GM19324 (cell line): ENCODE data around the gene ZFP1.

Experiments used
- ATAC-seq: cut with Tn5 transposase; IDR thresholded peaks from one replicate; pipeline ENCODE4 v1.9.1; 2021; ENCODE audit warnings: mild to moderate bottlenecking, moderate library complexity; ENCODE audit not compliant: unreplicated experiment, low FRiP score

ZFP1 gene

DNA sequence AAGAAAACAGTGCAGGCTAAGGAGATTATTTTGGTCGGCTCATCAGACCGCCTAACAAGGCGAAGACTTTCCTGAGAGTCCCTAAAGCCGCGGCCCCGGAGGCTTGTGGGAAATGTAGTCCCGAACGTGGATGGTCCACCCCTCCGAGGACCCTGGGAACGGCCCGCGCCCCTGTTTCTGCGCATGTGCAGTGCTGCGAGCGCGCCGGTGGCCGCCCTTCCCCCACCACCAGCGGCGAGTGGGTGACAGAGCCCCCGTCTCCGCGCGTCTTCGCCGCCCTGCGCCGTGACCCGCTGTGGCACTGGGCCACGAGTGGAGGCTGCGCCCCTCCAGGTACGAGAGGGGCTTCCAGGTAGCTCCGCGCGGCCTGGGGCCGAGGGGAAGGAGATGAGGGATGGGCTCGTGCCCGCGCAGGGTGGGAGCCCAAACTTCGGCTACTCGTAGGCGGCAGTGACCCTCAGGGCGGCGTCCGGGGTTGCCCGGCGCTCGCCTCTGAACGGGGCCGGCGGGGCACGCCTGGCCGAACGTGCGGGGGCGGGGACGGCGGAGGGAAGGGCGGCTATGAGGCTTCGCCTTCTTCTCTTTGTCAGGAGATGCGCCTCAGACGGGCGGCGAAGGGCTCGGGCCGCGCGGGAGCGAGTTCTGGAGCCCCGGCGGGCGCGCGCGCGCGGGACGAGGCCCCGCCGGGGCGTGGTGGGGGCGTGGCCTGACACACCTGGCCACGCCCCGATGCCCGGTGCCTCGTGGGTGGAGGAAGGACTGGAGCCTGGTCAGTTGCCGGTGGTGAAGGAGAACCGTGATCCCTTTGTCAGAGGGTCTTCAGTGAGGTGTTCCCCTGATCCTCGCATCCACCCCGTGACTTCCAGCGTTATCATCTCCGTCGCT is at the start of gene ZFP1:
ZFP1 (plus strand) TSS at position 214 of the 885 bp plus-strand sequence. CDS start 4,428 bp downstream, outside the sequence.
- ATAC-seq: peak; percentile 89

DNA sequence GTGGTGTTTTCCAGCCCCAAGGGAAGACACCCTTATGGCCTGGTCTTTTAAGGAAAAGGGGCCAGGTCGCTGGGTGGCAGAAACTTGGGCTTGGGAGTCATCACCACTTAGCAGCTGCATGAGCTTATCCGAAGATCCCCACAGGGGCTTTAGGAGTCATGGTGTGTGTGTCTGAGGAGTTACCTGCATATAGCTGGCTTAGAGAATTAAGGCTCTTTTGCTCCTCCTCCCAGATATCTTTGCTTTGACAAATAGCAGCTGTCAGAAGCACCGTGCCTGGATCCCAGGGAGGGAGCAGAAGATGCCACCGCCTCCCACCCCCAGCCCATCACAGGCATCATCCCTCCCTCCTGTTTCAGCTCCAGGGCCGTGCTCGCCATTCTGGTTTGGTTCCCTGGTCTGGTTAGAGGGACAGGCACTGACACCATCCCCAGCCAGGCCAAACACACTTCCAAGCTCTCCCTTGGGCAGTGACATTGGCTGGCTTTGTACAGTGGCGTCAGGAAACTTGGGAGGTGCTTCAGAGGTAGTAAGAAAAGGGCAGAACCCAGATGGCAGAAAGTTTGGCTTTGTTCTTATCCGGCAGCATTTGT is 49.2 kb upstream of the ZFP1 start:
- ATAC-seq: no peak

DNA sequence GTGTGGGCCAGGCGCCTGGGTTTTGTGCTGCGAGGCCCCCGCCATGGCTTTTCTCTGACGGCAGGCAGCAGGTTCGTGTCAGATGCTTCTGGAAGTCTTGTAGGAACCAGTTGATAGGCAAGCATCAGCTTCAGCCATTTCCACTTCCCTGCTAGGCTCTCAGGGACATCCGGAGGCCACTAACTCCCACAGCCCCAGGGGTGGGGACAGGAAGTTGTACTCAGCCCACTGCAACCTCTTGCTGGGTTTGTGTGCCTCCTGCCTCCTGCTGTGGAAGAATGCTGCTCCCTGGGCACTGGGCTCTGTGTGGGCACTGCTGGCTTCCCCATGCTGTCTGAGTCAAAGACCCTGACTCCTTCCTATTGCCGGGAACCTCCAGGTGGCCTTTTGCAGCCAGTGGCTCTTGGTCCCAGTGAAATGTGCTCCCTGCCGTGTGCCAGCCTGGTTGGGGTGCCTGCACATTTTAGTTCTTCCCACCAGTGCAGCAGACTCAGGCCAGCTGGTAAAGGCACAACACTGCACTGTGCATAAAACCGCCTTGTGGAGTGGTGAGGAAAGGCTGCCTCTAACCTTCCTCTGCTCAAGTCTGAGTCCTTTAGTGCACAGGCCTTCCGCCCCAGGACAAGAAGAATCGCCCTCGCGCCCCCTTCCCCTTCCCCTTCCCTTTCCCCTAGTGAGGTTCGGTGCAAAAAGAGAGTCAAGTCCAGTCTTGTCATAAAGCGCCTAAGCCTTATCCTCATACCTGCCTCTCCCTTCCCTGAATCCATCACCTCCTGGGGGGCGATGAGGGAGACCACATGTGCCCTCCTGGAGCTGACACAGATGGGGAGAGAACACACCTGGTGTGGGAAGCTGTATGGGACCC is 48.4 kb upstream of the ZFP1 start:
- no peak for ATAC-seq

DNA sequence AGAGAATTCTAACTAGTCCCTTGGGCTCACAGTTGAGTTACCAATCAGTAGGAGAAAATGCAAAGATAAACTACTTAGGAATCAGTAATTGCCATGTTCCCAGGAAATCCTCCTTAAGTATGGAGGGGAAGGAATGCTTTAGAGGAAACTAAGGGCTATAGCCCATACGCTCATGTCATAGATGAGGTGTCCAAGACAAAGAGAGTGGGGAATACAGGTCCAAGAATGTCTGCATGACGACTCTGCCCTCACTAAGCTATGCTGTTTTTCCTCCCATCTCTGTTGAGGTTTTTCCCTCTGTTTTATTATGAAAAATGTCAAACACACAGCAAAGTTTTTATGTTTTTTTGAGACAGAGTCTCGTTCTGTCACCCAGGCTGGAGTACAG is 47.7 kb upstream of the ZFP1 start:
- no peak for ATAC-seq

DNA sequence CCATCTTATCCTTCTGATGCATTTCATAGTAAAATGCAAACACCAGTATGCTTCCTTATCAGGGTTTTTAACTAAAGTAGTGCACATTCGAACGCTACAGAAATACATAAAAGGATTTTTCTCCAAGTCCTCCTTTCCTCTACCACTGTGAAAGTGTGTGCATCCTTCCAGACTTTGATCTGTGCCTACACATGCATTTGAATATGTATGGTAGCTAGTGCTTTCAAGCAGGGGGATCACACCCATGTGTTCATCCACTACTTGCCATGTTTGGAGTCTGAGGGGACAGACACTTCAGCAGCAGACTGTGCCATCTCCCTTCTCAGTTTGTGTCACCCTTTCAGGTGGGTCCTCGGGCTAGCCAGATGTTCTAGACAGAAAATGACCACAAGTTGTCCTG is 46.7 kb upstream of the ZFP1 start:
- ATAC-seq: no peak

DNA sequence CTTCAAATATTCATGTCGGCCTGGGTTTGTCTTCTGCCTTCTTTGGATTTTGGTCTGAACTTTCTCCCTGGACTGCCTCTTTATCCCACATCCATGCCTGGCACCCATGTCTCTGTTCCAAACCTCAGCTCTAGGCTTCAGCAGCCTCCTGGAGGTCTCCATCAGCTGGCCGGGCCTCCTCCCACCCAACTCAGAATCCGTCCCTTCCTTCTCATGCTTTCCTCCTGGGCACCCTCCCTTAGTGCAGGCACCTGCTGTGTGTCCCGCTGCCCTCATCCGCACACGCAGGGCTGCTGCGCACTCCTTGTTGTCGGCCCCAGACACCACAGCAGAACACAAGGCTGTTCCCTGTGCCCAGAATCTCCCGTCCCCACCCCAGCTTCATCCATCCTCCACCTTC is 45.7 kb upstream of the ZFP1 start:
- no peak for ATAC-seq

DNA sequence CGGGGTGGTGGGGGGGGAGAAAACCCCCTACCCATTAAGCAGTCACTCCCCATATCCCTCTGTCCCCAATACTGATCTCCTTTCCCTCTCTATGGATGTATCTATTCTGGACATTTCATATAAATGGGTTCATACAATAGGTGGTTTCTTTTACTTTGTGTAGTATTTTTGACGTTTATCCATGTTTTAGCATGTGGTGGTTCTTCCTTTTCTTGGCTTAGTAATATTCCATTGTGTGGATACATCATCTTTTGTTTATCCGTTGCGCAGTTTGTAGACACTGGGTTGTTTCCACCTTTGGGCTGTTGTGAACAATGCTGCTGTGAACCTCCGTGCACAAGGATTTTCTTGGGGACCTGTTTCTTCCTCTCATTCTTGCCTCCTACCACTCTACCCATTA is 44.3 kb upstream of the ZFP1 start:
- ATAC-seq: no peak

DNA sequence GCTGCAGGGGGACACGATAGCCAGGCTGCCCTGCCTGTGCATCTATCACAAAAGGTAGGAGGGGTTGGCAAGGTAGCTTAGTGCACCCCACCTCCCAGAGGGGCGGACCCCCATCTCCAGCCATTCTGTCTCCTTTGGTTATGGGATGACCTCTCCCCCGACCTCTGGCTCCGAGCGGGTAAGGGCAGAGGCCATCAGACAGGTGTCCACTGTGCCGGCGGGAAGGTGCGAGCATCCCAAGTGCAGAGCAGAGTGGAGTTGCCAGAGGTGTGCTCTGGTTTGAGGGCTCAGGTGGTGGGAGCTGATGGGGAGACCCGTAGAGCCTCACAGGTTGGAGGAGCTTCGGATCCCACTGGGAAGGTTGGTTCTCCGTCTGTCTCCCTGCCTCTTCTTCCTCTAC is 43.5 kb upstream of the ZFP1 start:
- no peak for ATAC-seq

DNA sequence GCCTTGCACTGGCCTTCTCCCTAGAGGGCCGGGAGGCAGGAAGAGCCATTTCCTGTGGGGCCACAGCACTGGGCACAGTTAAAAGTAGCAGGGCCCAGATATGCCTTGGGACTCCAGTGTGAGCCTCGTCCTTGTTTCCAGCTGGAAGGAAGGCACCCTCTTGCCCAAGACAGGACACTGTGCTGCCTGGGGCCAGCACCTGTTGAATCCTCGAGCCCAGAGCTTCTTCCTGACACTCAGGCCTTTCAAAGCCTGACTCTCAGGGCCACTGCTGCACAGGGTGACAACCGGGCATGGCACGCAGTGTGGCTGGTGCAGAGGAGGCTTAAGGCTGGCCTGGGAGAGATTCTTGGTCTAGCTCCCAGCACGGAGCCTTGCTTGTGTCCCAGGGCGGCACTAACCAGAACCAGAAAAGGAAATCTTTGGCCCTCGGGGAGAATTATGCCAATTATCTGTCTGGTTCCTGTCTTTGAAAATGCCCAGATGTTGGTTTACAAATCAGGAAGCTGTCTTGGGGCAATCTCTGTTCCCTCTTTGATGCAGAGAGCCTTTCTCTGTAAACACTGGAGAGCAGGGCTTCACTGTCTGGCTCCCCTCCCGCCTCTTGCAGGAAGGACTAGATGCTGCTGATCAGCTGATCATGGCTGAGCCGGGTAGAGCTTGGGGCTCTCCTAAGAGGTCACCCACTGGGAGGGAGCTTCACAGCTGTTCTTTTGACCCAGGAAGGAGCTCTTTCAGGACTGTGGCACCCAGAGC is 42.8 kb upstream of the ZFP1 start:
- ATAC-seq: no peak

DNA sequence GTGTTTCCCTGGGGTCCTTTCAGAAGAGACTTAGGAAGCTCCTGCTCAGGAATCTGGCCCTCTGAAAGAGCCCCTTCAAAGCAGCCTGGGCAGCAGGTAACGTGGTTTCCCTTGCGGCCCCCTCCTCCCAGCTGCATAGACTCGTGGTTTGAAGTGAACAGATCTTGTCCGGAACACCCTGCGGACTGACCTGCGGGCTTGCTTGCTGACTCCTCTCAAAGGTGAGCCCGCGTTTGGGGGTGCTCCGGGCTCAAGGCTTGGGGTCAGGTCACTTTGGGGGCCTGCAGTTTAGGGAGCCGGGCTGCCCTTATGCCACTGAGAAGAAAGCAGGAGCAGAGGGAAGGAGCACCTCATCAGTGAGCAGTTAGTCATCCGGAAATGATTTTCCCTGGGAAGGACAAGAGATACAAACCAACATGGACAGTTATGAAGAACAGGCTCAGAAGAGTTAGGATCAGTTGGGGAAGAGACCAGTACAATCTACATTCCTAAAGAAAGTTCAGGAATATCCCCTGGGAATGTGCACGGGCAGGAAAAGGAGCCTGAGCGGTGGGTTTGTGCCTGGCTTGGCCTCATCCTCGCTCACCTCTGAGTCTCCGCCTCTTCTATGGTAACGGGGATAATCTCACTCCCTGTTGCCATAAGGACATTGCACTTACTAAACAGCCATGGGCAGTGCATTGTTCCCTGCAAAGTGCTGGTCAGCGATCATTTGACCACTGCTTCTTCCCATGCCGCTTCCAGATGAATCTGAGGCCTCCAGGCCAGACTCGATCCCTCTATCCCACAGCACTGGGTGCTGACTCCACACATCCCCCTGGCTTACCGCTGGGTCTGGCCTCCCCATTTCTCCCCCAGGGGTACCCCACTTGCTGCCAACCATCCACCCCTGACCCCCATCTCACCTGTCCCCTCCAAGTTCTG is 41.7 kb upstream of the ZFP1 start:
- ATAC-seq: no peak

DNA sequence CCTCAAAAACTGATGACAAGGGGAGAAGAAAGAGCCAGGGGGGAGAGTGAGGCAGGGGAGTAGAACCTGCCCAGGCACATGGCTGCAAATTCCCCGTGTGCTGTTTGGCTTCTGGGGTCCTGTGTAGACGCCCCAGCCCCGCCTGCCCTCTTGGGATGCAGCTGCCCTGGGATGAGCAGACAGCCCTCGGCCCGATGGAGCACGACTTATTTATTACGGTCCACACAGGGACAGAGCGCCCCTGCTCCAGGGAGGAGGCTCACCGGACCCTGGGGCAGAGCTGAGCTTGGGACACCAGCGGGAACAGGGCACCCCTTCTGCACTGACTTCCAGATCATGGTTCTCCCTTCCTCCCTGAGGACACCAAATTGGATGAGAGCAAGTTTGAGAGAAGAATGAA is 40.8 kb upstream of the ZFP1 start:
- ATAC-seq: no peak

DNA sequence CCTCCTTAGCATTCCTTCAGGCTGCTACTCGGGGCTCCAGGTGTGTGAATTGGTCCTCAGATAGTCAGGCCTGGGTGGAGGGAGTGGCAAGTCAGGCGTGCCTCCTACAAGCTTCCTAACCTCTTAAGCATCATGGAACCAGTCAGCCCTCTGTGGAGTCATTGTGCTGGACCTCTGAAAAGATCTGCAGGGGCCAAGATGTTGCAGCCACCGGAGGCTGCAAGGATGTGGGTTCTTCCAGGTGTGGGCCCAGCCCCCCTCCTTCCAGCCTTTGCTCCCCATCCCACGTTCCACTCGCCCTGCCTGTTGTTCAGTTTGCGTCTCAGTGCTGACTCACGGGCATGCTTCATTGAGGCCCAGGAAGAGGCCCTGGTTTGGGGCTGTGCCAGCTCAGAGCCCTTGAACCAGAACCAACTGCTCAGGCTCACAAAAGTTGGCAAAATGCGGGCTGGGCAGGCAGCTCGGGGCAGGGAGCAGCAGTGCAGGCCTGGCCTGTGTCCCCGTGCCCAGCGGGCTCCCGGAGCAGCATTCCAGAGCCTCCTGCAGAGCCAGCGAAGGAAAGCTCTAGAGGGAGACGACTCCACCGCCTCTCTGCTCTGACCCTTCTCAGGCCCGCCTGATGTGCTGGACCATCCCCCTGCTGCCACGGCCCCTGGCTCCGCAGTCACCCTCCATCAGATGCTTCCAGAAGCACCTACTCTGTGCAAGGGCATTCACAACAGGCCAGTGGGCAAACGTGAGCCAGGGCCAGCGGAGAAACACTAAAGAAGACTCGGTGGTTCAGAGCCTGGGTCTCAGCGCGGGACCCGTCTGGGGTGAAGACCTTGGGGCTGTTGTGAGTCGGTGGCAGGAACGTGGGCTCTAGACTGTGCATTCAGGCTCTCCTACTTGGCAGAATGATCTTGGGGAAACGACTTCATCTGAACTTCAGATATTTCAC is 39.3 kb upstream of the ZFP1 start:
- no peak for ATAC-seq

DNA sequence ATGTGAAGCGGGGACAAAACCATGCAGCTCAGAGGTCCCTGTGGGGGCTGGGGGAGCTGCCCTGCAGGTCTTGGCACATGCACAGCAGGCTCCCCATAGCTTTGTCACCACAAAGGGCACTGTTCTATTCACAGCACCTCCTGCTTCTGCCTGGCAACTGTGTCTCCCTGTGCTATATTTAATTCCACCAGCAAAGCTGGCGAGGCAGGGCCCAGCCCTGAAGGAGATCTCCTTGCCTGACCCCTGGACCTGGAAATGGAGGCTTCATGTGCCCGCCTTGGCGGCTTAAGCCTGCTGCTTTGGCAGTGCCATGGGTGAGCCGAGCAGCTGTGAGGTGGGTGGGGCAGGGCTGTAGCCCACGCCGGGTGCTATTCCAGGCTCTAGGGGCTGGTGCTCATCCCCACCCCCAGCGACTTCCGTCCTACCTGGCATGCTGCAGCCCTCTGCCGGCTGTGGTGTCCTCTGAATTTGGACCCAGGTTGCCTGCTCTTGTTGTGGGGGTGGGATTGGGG is 38.5 kb upstream of the ZFP1 start:
- no peak for ATAC-seq

DNA sequence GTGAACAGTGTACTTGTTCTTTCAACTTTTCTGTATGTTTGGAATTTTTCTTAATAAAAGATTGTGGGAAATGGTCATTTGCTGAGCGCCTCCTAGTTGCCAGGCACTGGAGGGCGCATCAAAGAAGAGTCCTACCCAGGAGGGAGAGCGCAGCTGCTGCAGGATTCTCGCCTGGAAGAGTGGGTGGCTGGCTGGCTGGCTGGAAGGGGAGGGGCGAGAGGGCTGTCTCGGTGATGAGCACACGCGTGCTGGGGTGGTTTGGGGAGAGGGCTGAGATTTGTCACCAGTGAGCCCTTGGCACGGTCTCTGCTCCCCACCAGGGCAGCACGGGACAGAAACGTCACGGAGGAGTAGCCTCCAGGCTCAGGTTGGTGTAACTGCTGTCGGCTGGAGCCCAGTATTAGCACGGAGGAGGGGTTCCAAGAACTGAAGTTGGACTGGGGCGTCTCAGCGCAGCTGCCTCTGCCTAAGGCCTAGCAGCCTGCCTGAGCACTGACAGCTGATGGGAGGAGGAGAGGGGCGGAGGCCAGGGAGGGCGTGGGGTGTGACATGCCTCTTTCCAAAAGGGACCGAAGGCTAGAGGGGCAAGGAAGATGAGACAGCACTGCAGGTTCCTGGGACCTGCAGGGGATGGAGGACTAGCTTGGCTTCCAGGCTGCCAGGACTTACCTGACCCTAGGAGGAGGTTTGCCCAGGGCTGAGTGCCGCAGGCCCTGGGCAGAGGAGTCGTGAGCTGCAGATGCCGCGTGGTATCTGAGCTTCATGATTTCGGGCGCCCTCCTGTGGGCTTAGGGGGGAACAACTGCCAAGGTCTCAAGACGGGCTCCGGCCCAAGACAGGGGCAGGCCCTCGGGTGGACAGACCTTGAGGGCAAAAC is 37.4 kb upstream of the ZFP1 start:
- peak; percentile 75 for ATAC-seq

DNA sequence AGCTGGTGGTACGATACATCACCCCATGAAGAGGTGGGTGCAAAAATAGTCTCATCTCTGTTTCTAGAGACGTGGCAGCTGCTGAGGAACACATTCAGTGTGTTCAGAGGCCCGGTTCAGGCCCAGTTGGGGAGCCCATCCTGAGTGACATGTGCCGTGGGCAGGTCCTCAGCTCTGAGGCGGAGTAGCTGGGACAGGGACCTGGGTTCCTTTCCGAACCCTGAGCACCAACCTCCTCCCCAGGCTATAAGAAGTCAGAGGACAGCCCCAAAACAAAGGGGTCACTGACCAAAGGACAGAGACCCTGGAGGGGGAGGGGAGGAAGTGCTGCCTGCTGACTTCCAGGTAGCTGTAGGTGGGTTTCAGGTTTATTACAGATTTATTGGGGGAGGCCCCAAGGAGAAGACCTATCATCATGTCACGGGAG is 36.8 kb upstream of the ZFP1 start:
- ATAC-seq: peak; percentile 8

DNA sequence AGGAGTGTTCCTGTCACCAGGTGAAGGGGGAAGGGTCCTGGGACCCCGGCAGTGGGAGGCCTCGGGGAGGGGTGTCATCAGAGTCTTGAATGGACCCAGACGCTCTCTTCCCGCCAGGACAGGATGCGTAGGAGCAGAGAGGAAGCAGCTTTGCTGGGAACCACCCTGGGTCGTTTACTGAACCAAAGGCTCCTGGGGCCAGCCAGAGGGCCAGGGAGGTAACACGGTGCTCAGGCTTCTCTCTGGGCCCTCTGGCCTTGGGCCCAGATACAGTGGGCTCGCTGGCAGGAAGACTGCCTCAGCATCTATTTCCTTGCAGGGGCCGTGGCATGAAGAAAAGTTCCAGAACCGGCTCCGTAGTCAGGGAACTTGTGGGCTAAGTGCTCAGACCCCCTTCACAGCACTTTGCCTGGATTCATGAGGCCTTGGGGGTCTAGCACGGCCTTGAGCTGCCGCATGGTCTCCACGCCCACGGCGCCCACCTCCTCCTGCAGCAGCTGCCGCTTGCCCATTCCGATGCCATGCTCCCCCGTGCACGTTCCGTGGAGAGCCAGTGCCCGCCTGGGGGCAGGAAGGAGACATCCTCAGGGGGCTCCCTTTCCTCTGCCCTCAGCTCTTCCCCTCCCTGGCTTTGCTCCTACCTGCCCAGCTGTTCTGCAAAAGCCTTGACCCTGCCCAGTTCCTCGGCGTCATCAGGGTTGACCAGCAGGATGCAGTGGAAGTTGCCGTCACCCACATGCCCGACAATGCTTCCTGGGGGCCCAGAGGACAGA is 36.2 kb upstream of the ZFP1 start:
- no peak for ATAC-seq
